ENCODE data around the gene SCFD2. TPM values are rescaled to one million over a fixed set of nuclear protein-coding genes. Genes with fewer than 3 reads are reported as not detected.

The SCFD2 gene
- polyA plus RNA-seq, 4 donors = 2.2 to 8.4 (median 5.6) TPM

DNA sequence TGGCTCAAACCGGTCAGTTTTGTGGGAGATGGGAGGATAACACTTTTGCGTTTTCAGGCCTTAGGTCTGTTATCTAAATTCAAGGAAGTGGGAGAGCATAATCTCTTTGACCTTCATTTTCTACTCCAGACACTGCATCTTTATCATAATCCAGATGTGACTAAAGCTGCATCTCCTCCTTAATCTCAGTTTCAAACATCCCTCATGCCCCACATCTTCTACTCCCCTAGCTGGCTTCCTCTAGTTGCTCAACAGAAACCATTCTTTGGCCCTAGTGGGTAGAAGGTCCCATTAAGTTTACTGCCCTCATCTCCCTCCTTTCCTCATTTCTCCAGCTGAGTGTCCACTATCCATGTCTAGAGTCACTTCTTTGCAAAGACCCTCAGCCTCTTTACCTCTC lies 522.5 kb downstream of the SCFD2 start:
- Histone ChIP-seq H3K36me3 (ENCODE audit: control insufficient read depth in 3 of 3, insufficient read depth in 2 of 3, low read depth in 1 of 3, low read length in 3 of 3) (no peaks in the 10 kb centered on the region), H3K4me3 (ENCODE audit: low read depth in 1 of 3, low read length in 3 of 3) (no peak overlapping the region), H3K27ac (ENCODE audit: low read depth in 1 of 3, low read length in 2 of 3) (no peak overlapping the region), H3K9me3 (ENCODE audit: control insufficient read depth in 2 of 2, insufficient read depth in 1 of 2, low read depth in 1 of 2, low read length in 1 of 2) (no peaks in the 10 kb centered on the region), H3K27me3 (ENCODE audit: control insufficient read depth in 3 of 3, insufficient read depth in 3 of 3, low read length in 3 of 3) (no peaks in the 10 kb centered on the region), H3K4me1 (ENCODE audit: control insufficient read depth in 3 of 3, insufficient read depth in 2 of 3, low read depth in 1 of 3, low read length in 2 of 3) (peaks cover 0 to 8% (median 0%) of the 10 kb centered on the region in 3 donors)
- 65 to 89% (median 84%) methylated on average over 2 of the region's 2 CpGs for WGBS, 3 donors
- no peak for DNase-seq
- no peak for FAIRE-seq

DNA sequence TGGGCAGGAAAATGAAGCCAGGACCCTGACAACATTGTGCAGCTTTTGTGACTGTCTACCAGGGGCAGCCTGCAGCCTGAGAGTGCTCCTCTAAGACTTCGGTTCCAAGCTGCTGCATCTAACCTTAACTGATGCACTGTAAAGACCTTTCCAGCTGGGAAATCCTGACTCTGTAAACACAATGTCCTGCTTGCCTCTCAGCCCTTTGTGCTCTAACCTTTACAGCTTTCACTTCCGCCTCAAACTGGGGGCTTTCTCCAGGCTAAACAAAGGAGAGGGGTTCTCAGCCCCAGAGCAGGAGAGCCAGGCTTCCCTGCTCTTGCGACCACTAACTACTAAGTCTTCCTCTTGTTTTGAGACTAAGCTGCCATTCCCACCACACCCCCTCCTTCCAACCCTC lies 523.1 kb downstream of the SCFD2 start:
- Histone ChIP-seq H3K4me1 (ENCODE audit: control insufficient read depth in 3 of 3, insufficient read depth in 2 of 3, low read depth in 1 of 3, low read length in 2 of 3) (peaks cover 0 to 2% (median 0%) of the 10 kb centered on the region in 3 donors), H3K36me3 (ENCODE audit: control insufficient read depth in 3 of 3, insufficient read depth in 2 of 3, low read depth in 1 of 3, low read length in 3 of 3) (no peaks in the 10 kb centered on the region), H3K9me3 (ENCODE audit: control insufficient read depth in 2 of 2, insufficient read depth in 1 of 2, low read depth in 1 of 2, low read length in 1 of 2) (no peaks in the 10 kb centered on the region), H3K4me3 (ENCODE audit: low read depth in 1 of 3, low read length in 3 of 3) (no peak overlapping the region), H3K27me3 (ENCODE audit: control insufficient read depth in 3 of 3, insufficient read depth in 3 of 3, low read length in 3 of 3) (no peaks in the 10 kb centered on the region), H3K27ac (ENCODE audit: low read depth in 1 of 3, low read length in 2 of 3) (no peak overlapping the region)
- DNase-seq (no peak), FAIRE-seq (no peak)
- 62 to 80% (median 75%) methylated on average over 3 of the region's 3 CpGs for WGBS, 3 donors

DNA sequence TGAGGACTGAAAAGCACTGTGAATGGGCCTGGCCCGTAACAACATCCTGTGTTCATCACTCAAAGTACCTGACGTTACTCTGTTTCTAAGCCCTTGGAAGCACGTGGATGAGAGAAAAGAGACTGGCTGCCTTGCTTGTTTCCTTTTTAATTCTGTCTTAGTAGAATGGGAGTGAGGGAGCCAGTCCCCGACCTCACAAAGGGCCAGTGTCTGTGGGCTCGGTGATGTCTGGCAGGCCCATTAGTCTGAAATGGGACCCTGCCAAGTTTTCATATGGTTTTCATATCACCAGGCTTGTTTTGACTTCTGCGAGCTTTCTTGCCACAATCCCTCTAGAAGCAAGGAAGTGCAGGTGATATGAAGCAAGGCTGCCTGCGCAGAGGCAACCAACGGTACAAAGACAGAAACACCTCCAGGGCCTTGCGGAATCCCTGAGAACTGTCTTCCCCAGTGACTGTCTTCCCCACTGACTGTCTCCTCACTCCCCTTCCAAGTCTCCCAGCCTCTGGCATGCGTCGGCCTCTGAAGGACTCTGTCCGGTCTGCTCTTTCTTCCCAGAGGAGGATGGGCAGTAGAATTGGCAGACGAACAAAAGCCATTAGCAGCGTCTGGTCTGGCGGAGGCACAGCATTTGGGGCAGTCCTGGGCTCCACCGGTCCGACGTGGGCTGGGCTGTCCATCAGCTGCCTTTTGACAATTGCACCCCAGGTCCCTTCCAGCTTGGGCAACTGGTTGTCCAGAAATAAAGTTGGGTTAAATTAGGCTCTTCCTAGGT lies 524.0 kb downstream of the SCFD2 start:
- DNase-seq = peak in 1 of 2 donors; percentile 13
- WGBS, 3 donors = 36 to 57% (median 48%) methylated on average over 18 of the region's 18 CpGs
- FAIRE-seq = no peak
- no peaks in the 10 kb centered on the region for H3K27me3 ChIP-seq (ENCODE audit: control insufficient read depth in 3 of 3, insufficient read depth in 3 of 3, low read length in 3 of 3)
- no peaks in the 10 kb centered on the region for H3K4me1 ChIP-seq (ENCODE audit: control insufficient read depth in 3 of 3, insufficient read depth in 2 of 3, low read depth in 1 of 3, low read length in 2 of 3)
- H3K36me3 ChIP-seq (ENCODE audit: control insufficient read depth in 3 of 3, insufficient read depth in 2 of 3, low read depth in 1 of 3, low read length in 3 of 3) = no peaks in the 10 kb centered on the region
- H3K4me3 ChIP-seq (ENCODE audit: low read depth in 1 of 3, low read length in 3 of 3) = no peak overlapping the region
- no peak overlapping the region for H3K27ac ChIP-seq (ENCODE audit: low read depth in 1 of 3, low read length in 2 of 3)
- no peaks in the 10 kb centered on the region for H3K9me3 ChIP-seq (ENCODE audit: control insufficient read depth in 2 of 2, insufficient read depth in 1 of 2, low read depth in 1 of 2, low read length in 1 of 2)

DNA sequence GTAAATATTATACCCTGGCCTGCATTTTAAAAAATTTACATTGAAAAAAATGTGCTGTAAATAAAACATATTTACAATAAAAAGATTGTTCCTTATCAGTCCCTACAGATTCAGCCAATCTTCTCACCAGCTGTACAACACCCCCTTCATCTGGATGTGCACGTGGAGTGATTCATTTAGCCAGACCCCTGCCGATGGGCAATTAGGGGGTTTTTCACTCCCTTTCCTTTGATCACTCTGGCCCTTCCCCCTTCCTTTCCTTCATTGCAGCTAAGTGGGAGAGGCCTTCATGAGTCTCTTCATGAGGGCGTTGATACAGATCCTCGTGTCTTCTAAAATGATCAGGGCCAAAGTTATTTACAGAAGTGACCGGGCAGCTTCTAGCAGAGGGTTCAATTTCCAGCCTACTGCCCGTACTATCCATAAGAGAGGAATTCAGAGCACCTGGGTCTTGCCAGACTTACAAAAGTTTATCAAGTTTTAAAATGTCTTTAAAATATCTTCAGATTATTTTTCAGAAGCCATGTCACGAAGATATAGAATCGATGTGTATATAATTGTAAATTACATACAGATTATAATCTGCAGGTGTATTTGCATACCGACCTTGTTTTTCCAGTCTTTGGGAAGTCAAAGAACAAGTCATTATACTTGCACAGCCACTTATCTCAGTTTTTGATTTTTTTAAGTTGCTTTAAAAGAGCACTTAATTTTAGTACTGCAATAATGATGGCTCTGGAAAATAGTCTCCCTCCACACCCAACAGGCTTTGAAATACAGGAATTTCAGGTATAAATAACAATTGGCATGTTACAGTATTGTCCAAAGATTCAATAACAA lies 525.1 kb downstream of the SCFD2 start:
- DNase-seq (no peak), FAIRE-seq (no peak)
- no peaks in the 10 kb centered on the region for H3K36me3 ChIP-seq (ENCODE audit: control insufficient read depth in 3 of 3, insufficient read depth in 2 of 3, low read depth in 1 of 3, low read length in 3 of 3)
- no peaks in the 10 kb centered on the region for H3K4me1 ChIP-seq (ENCODE audit: control insufficient read depth in 3 of 3, insufficient read depth in 2 of 3, low read depth in 1 of 3, low read length in 2 of 3)
- no peak overlapping the region for H3K27ac ChIP-seq (ENCODE audit: low read depth in 1 of 3, low read length in 2 of 3)
- no peaks in the 10 kb centered on the region for H3K27me3 ChIP-seq (ENCODE audit: control insufficient read depth in 3 of 3, insufficient read depth in 3 of 3, low read length in 3 of 3)
- no peaks in the 10 kb centered on the region for H3K9me3 ChIP-seq (ENCODE audit: control insufficient read depth in 2 of 2, insufficient read depth in 1 of 2, low read depth in 1 of 2, low read length in 1 of 2)
- no peak overlapping the region for H3K4me3 ChIP-seq (ENCODE audit: low read depth in 1 of 3, low read length in 3 of 3)
- WGBS, 3 donors = 27 to 68% (median 51%) methylated on average over 9 of the region's 9 CpGs

DNA sequence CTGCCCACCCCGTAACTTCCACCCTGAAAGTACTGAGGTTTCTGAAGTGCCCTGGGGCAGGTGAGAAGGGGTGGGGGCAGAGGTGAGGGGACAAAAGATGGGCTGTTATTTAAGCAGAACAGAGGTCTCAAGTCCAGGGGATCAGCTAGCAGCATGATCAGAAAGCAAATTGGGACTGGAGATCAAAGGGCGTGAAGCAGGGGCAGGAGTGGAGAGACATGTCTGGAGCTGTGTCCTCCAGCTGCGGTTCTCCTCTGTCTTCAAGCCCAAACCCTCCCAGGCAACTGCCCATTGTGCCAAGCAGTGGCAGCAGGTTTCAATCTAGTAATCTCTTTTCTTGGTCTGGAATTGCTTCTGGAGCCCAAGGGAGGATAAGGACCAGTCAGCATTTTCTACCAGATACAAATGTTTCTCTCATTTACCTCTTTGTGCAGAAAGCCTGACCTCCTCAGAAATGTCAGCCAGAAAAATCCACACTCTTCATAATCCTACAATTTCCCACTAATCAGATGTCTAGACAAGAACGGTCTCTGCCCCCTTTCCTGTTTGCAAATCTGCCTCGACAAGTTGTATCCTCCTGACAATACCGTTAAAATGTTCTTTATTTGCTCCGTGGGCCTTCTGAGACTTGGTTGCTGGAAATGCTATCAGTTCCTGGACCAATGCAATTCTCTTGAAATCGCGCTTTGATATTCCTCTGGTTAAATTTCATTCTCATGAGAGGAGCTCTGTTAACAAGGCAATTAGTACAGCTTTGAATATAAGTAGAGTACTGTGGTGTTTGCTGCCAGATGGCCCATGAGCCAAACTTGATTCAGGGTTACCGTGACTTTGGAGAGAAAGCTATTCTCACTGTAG lies 526.9 kb downstream of the SCFD2 start:
- H3K9me3 ChIP-seq (ENCODE audit: control insufficient read depth in 2 of 2, insufficient read depth in 1 of 2, low read depth in 1 of 2, low read length in 1 of 2) = no peaks in the 10 kb centered on the region
- H3K27me3 ChIP-seq (ENCODE audit: control insufficient read depth in 3 of 3, insufficient read depth in 3 of 3, low read length in 3 of 3) = no peaks in the 10 kb centered on the region
- no peaks in the 10 kb centered on the region for H3K4me1 ChIP-seq (ENCODE audit: control insufficient read depth in 3 of 3, insufficient read depth in 2 of 3, low read depth in 1 of 3, low read length in 2 of 3)
- FAIRE-seq (no peak), DNase-seq (no peak)
- H3K4me3 ChIP-seq (ENCODE audit: low read depth in 1 of 3, low read length in 3 of 3) = no peak overlapping the region
- no peaks in the 10 kb centered on the region for H3K36me3 ChIP-seq (ENCODE audit: control insufficient read depth in 3 of 3, insufficient read depth in 2 of 3, low read depth in 1 of 3, low read length in 3 of 3)
- H3K27ac ChIP-seq (ENCODE audit: low read depth in 1 of 3, low read length in 2 of 3) = no peak overlapping the region
- 66 to 84% (median 78%) methylated on average over 10 of the region's 10 CpGs for WGBS, 3 donors

DNA sequence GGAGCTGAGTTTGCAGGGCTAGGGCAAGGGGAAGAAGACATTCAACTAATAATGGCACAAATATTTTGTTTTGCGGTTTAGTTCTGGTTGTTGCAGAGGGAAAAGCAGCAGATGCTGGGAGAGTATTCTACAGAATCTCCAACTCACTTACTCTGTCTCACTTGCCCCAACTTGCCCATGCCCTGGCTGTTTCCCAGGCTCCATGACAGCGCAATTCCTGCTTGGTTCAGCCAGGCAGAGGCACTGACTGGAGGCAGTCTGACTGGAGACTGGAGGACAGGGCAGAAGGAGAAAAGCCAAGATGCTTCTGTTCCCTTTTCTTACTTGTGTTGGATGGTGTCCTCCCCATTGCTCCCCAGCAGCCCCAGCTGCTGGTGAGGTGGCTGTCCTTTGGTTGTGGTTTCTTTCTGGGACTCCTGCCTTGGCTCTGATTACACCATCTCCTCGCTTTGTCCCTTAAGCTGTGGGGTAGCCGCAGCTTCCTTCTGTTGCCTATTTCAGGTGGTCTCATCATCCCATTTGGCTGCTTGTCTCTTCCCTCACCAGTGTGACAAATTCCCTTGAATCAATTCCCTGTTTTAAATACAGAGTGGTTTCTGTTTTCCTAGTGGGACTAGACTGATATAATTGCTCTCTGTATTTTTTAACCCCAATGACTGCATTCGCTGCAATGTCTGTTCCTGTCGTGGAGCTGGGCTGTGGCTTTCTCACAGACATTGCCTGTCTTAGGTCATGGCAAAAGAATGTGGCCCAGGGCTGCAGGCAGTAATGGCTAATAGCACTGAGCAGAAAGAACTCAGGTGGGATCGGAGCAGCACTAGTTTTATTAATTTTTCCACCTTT lies 527.9 kb downstream of the SCFD2 start:
- H3K4me1 ChIP-seq (ENCODE audit: control insufficient read depth in 3 of 3, insufficient read depth in 2 of 3, low read depth in 1 of 3, low read length in 2 of 3) = no peaks in the 10 kb centered on the region
- DNase-seq (no peak), FAIRE-seq (no peak)
- no peak overlapping the region for H3K4me3 ChIP-seq (ENCODE audit: low read depth in 1 of 3, low read length in 3 of 3)
- no peaks in the 10 kb centered on the region for H3K27me3 ChIP-seq (ENCODE audit: control insufficient read depth in 3 of 3, insufficient read depth in 3 of 3, low read length in 3 of 3)
- H3K36me3 ChIP-seq (ENCODE audit: control insufficient read depth in 3 of 3, insufficient read depth in 2 of 3, low read depth in 1 of 3, low read length in 3 of 3) = no peaks in the 10 kb centered on the region
- H3K9me3 ChIP-seq (ENCODE audit: control insufficient read depth in 2 of 2, insufficient read depth in 1 of 2, low read depth in 1 of 2, low read length in 1 of 2) = no peaks in the 10 kb centered on the region
- H3K27ac ChIP-seq (ENCODE audit: low read depth in 1 of 3, low read length in 2 of 3) = no peak overlapping the region
- 73 to 84% (median 82%) methylated on average over 7 of the region's 7 CpGs for WGBS, 3 donors

DNA sequence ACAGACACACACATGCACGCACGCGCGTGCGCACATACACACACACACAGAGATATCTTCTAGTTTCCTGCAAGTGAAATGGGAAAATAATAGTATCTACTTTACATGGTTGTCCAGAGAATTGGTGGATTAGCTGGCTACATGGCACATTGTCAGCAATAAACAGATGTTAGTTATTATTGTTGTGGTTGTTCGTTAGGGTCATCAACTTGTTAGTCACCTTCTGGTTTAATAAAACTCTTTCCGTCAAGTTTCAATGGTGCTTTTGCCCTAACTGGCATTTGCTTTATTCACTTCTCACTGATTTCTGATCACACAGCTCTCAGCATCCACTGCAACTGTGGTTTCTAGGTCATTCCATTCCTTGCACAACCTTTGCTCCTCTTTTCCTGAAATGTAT lies 529.2 kb downstream of the SCFD2 start:
- Histone ChIP-seq H3K36me3 (ENCODE audit: control insufficient read depth in 3 of 3, insufficient read depth in 2 of 3, low read depth in 1 of 3, low read length in 3 of 3) (no peaks in the 10 kb centered on the region), H3K9me3 (ENCODE audit: control insufficient read depth in 2 of 2, insufficient read depth in 1 of 2, low read depth in 1 of 2, low read length in 1 of 2) (no peaks in the 10 kb centered on the region), H3K27ac (ENCODE audit: low read depth in 1 of 3, low read length in 2 of 3) (no peak overlapping the region), H3K4me3 (ENCODE audit: low read depth in 1 of 3, low read length in 3 of 3) (no peak overlapping the region), H3K27me3 (ENCODE audit: control insufficient read depth in 3 of 3, insufficient read depth in 3 of 3, low read length in 3 of 3) (no peaks in the 10 kb centered on the region), H3K4me1 (ENCODE audit: control insufficient read depth in 3 of 3, insufficient read depth in 2 of 3, low read depth in 1 of 3, low read length in 2 of 3) (no peaks in the 10 kb centered on the region)
- no peak for DNase-seq
- 88 to 93% (median 90%) methylated on average over 7 of the region's 7 CpGs for WGBS, 3 donors
- FAIRE-seq = no peak

All from small intestine (tissue), 7 donors.